ENCODE measurements around the gene LEO1.

LEO1 gene

GRCh38 chr15:52016316-52016715 is 44.7 kb upstream of the LEO1 start:
- Histone ChIP-seq H4K20me1 (ENCODE audit: control insufficient read depth, insufficient read depth, low read depth, low read length) (peaks cover 1% of the 10 kb centered on the region; the same call in 1 of the 2 replicates), H3K4me3 (ENCODE audit: low read length) (no peak overlapping the region), H3F3A (ENCODE audit: control insufficient read depth, insufficient read depth) (0 out of 2 replicates have a peak, but pooled peaks cover 3% of the 10 kb centered on the region), H3K9me2 (replicated peaks; ENCODE audit: control insufficient read depth, low read length) (no peaks in the 10 kb centered on the region), H3K36me3 (ENCODE audit: control insufficient read depth, low read length) (no peaks in the 10 kb centered on the region; the same call in 1 of the 2 replicates), H3K27ac (ENCODE audit: low read depth, low read length) (no peak overlapping the region), H3K4me2 (ENCODE audit: low read length) (no peak overlapping the region), H3K27me3 (ENCODE audit: control insufficient read depth, low read length) (no peaks in the 10 kb centered on the region), H3K9me3 (ENCODE audit: control insufficient read depth, insufficient read depth, low read length) (no peaks in the 10 kb centered on the region), H3K4me1 (ENCODE audit: control insufficient read depth, low read length) (peaks cover 18% of the 10 kb centered on the region), H3K79me2 (ENCODE audit: control insufficient read depth, low read length) (peaks cover 22% of the 10 kb centered on the region)
- TF ChIP-seq CTCF (IDR thresholded peaks at IDR 0.05; ENCODE audit: low read depth, low read length, poor library complexity, severe bottlenecking) (no peak), EZH2phosphoT487 (IDR thresholded peaks at IDR 0.05; ENCODE audit: borderline replicate concordance, low read length) (no peak)

- Histone ChIP-seq H3K4me2 (ENCODE audit: low read length) (no peak overlapping the region), H3K4me1 (ENCODE audit: control insufficient read depth, low read length) (peaks cover 11% of the 10 kb centered on the region), H4K20me1 (ENCODE audit: control insufficient read depth, insufficient read depth, low read depth, low read length) (no peaks in the 10 kb centered on the region), H3K27me3 (ENCODE audit: control insufficient read depth, low read length) (no peaks in the 10 kb centered on the region), H3K27ac (ENCODE audit: low read depth, low read length) (no peak overlapping the region), H3F3A (ENCODE audit: control insufficient read depth, insufficient read depth) (no peaks in the 10 kb centered on the region), H3K79me2 (ENCODE audit: control insufficient read depth, low read length) (peaks cover 5% of the 10 kb centered on the region), H3K9me2 (replicated peaks; ENCODE audit: control insufficient read depth, low read length) (no peaks in the 10 kb centered on the region), H3K9me3 (ENCODE audit: control insufficient read depth, insufficient read depth, low read length) (no peaks in the 10 kb centered on the region), H3K36me3 (ENCODE audit: control insufficient read depth, low read length) (no peaks in the 10 kb centered on the region; the same call in 1 of the 2 replicates), H3K4me3 (ENCODE audit: low read length) (no peak overlapping the region)
- TF ChIP-seq CTCF (IDR thresholded peaks at IDR 0.05; ENCODE audit: low read depth, low read length, poor library complexity, severe bottlenecking): no peak
- TF ChIP-seq EZH2phosphoT487 (IDR thresholded peaks at IDR 0.05; ENCODE audit: borderline replicate concordance, low read length): no peak
Observed at GRCh38 chr15:52014616-52015015, 43.0 kb upstream of the LEO1 start.

GRCh38 chr15:52013151-52013791 is 41.7 kb upstream of the LEO1 start:
- H3K36me3 ChIP-seq (ENCODE audit: control insufficient read depth, low read length): no peaks in the 10 kb centered on the region
- no peaks in the 10 kb centered on the region for H3K9me2 ChIP-seq (replicated peaks; ENCODE audit: control insufficient read depth, low read length)
- H3K27ac ChIP-seq (ENCODE audit: low read depth, low read length): no peak overlapping the region
- peaks cover 17% of the 10 kb centered on the region for H3K4me1 ChIP-seq (ENCODE audit: control insufficient read depth, low read length)
- H3F3A ChIP-seq (ENCODE audit: control insufficient read depth, insufficient read depth): peaks cover under 1% of the 10 kb centered on the region; the same call in 1 of the 2 replicates
- H3K4me2 ChIP-seq (ENCODE audit: low read length): no peak overlapping the region
- no peaks in the 10 kb centered on the region for H3K27me3 ChIP-seq (ENCODE audit: control insufficient read depth, low read length)
- no peak overlapping the region for H3K4me3 ChIP-seq (ENCODE audit: low read length)
- no peak for TF ChIP-seq EZH2phosphoT487 (IDR thresholded peaks at IDR 0.05; ENCODE audit: borderline replicate concordance, low read length)
- no peaks in the 10 kb centered on the region for H3K9me3 ChIP-seq (ENCODE audit: control insufficient read depth, insufficient read depth, low read length)
- H3K79me2 ChIP-seq (ENCODE audit: control insufficient read depth, low read length): no peaks in the 10 kb centered on the region
- H4K20me1 ChIP-seq (ENCODE audit: control insufficient read depth, insufficient read depth, low read depth, low read length): no peaks in the 10 kb centered on the region

- Histone ChIP-seq H3F3A (ENCODE audit: control insufficient read depth, insufficient read depth) (peaks cover 4% of the 10 kb centered on the region; the same call in 1 of the 2 replicates), H3K4me1 (ENCODE audit: control insufficient read depth, low read length) (peaks cover 26% of the 10 kb centered on the region), H3K4me3 (ENCODE audit: low read length) (no peak overlapping the region), H3K9me2 (replicated peaks; ENCODE audit: control insufficient read depth, low read length) (no peaks in the 10 kb centered on the region), H3K36me3 (ENCODE audit: control insufficient read depth, low read length) (no peaks in the 10 kb centered on the region), H3K9me3 (ENCODE audit: control insufficient read depth, insufficient read depth, low read length) (no peaks in the 10 kb centered on the region), H3K27me3 (ENCODE audit: control insufficient read depth, low read length) (no peaks in the 10 kb centered on the region), H3K27ac (ENCODE audit: low read depth, low read length) (no peak overlapping the region), H4K20me1 (ENCODE audit: control insufficient read depth, insufficient read depth, low read depth, low read length) (no peaks in the 10 kb centered on the region), H3K4me2 (ENCODE audit: low read length) (no peak overlapping the region), H3K79me2 (ENCODE audit: control insufficient read depth, low read length) (no peaks in the 10 kb centered on the region)
- TF ChIP-seq CTCF (IDR thresholded peaks at IDR 0.05; ENCODE audit: low read depth, low read length, poor library complexity, severe bottlenecking) (no peak), EZH2phosphoT487 (IDR thresholded peaks at IDR 0.05; ENCODE audit: borderline replicate concordance, low read length) (no peak)
Observed at GRCh38 chr15:52012210-52012609, 40.6 kb upstream of the LEO1 start.

Data from DOHH2 (cell line).